GM12892 (cell line): ENCODE data around the gene RNU4-1.

Source experiments
- POLR2A ChIP-seq: IDR thresholded peaks from 2 replicates; pipeline ENCODE4 v1.6.1; 2011; ENCODE audit warnings: low read depth, low read length, control low read depth
- TAF1 ChIP-seq: IDR thresholded peaks from 2 replicates; pipeline ENCODE4 v1.6.1; 2011; ENCODE audit warnings: low read depth, mild to moderate bottlenecking, control low read depth, low read length, borderline replicate concordance

- TF ChIP-seq TAF1, result no peak
- no peak for TF ChIP-seq POLR2A
These were observed 45.4 kb downstream of the RNU4-1 start for GRCh38 chr12:120247621-120248030.
